Mucosa of gallbladder (tissue), 1 donor: ENCODE results near the gene FGR. TPM values are rescaled to one million over a fixed set of nuclear protein-coding genes. Genes with fewer than 3 reads are reported as not detected.
"Not testable (repeated sequence)": the region's sequence is repeated elsewhere in the genome, so short reads cannot be mapped to it uniquely, and the experiment has no call there.

ENCODE experiments used
- DNase-seq: peaks from one replicate; pipeline ENCODE4 v3.0.0-alpha.2; 2020; ENCODE audit warnings: low spot score
- total RNA-seq: library from RNA; stranded (reverse); gene quantifications from one replicate; pipeline ENCODE4 v1.2.1, GENCODE V29; 2021
- donor health status: DM: no; HTN: no; CAD: no.

FGR gene
- total RNA-seq, 1 donor from 2014 or later, result 7.6 TPM

DNA sequence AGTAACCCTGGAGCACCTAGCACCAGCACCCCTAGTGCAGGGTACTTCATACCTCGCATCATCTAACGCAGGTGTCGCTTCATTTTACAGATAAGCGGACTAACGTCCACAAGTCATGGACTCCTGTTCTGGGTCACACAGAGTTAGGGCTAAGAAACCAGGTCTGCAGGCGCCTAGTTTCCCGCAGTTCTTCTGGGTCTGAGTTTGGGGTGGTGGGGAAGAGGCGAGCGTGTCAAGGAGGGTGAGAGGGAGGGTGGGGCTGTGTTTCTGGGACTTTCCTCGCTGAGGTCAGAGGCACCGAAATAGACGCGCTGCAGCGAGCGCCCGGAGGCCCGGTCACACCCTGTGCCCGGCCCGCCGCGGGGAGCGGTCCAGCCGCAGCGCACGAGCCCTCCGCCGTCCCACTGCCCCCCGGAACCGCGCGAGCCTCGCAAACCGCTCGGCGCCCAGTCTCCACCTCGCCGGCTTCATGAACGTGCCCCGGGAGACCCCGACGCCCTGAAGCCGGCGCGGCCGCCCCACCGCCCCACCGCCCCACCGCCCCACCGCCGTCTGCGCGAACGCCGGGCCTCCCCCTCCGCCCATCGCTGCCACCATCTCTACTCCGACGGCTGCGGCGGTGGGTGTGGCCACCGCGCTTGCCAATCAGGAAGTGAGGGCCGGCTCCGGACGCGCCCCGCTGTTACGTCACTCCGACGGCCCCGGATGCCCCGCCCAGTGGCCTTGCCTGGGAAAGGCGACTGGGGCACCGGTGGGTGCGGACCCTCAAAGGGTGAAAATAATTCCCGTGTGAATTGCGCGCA, 24.7 kb upstream of the FGR start:
- DNase-seq, result peak; percentile 90

DNA sequence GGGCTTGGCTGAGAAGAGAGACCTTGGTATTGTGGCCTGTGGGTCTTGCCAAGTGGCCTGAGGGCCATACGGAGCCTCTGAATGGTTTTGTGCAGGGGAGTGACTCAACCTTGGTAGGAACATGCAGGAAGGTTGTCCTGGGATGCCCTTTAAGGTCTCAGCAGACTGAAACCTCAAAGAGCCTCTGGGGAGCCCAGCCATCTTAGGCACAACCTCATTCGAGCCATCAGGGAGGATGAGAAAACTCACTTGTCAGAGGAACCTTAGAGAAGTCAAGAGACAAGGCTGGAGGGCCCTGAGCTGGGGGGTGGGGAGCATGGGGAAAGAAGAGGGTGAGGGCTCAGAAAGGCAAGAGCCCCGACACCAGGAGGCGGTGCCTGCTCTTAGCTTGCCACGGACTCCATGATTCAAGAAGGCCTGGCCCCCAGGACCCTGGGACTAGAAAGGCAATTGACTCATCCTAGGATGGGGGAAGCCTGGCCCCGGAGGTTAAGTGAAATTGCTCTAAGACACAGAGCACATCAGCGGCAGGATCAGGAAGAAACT, 24.0 kb upstream of the FGR start:
- DNase-seq, result no peak

DNA sequence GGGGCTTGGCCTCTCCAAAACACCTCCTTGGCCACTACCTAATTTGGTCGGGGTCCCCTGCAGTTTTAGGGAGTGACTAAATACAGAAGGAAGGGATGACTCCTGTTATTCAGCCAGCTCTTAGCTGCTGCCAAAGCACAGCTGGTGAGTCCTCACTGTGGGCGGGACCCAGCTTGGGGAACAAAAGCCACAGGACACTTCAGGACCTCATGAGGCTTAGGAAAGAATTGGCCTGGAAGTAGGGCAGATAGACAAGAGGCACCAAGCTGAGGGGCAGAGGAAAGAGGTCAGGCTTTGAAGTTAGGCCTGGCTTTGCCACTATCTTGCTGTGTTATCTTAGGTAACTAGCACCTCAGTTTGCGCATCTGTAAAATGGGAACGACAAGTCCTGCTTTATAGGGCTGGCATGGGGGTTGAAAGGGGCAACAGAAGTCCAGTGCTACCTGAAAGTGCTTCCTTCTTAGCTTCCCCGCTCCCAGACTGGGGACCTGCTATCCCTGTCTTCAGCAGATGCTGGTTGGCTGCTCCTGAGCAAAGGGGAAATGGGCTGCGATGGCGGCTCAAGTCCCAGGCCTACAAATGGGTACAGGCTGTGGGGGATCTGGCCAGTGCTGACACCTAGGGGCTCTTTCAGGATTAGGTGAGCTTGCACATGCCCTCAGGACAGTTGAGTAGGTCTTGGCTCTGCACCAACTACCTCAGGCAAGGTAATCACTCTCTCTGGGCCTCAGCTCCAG, 21.3 kb upstream of the FGR start:
- no peak for DNase-seq

DNA sequence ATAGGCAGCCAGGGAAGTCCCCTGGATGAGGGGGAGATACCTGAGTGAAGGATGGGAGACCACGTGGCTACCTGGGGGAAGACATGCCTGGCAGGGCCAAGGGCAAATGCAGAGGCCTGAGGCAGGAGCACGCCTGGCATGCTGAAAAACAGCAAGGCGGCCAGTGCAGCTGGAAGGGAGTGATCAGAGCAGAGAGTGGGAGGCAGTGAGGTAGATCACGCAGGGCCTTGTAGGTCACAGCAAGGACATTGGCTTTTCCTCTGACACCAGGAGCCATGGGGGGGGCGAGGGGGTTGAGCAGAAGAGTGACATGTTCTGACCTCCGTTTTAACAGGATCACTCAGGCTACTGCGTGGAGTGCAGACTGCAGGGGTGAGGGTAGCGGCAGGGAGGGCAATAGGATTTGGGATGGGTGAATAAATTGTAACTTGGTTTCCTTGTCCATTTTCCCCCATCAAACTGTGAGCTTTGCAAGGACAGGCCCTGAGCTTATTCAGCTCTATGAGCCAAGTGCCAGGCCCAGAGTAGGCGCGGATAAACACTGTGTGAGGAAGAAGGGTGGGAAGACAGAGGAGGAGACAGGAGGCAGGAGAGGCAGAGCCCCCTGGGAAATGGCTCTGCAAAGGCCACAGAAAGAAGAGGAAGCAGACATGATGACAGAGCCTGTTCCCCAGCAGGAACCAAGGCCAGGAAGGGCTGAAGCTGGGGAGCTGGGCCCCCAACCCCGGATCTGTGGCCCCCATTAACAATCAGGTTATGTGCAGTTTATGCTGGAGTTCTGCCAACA, 20.4 kb upstream of the FGR start:
- no peak for DNase-seq

DNA sequence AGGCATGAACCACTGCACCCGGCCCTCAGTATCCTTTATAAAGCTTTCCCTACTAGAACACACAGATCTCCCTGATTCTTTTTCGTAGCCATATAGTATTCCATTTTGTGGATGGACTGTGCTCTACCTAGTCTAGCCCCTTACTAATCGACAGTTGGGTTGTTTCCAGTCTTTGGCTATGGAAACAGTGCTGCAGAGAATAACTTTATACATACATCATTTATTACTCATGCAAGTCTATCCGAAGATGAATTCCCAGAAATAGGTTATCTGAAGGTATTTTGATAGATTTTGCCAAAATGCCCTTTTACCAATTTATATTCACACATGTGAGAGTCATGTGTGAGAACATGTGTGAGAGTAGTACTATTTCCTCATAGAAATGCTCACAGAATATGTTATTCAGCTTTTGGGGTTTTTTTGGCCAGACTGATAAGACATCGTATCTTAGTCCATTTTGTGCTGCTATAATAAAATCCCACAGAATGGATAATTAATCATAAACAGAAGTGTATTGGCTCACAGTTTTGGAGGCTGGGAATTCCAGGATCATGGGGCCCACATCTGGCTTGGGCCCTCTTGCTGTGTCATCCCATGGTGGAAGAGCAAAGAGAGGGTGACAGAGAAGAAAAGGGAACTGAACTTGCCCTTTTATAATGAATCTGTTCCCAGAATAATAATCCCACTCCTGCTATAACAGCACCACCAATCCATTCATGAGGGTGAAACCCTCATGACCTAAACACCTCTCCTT, 17.3 kb upstream of the FGR start:
- DNase-seq, result no peak

DNA sequence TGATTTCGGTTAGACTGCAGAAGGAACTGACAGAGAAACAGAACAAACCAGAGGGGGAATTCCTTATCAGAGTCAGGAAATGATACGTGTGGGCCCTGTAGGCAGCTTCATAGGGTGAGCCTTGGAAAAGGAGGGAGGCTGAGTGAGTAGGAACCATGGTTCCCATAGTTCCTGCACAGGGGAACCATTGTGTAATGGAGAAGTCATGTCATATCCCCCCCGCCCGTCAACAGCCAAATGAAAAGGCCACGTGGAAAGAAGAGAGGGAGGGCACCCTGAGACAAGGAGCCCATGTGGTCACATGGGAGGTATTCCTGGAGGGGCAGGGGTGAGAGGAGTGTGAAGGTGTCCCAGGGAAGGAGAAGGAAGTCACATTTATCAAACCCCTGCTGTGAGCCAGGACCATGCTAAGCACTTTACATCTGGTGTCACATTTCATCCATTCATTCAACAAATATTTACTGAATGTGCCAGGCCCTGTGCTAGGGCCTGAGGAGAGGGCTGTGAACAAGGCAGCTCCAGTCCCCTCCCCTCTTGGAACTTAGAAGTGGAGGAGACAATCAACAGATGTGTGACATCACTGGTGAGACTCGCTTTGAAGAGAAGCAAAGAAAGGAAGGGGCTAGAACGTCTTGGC, 15.7 kb upstream of the FGR start:
- no peak for DNase-seq

DNA sequence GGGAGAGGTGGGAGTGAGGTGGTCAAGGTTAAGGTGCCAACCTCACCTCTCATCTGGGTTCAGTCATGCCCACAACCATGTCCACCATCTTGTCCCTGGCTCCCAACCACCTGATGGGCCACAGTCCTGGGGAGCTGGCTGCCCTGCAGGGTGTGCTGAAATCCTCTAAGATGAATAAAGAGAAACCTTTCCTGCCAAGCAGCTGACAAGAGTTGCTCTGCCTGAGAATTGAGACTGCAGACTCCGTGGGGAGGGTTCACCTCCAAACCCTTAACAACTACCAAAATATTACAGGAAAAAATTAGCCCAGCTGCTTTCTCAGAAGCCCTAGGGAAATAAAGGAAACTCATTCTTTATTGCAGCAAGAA, 15.2 kb upstream of the FGR start:
- no peak for DNase-seq

DNA sequence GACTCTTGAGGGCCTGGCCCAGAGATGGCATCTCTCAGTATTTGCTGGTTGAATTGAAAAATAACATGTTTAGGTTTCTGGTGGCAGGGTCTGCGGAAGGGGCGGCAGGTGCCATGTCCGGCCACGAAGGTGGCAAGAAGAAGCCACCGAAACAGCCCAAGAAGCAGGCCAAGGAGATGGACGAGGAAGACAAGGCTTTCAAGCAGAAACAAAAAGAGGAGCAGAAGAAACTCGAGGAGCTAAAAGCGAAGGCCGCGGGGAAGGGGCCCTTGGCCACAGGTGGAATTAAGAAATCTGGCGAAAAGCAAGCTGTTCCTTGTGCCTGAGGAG, 14.3 kb upstream of the FGR start:
- DNase-seq, result no peak

DNA sequence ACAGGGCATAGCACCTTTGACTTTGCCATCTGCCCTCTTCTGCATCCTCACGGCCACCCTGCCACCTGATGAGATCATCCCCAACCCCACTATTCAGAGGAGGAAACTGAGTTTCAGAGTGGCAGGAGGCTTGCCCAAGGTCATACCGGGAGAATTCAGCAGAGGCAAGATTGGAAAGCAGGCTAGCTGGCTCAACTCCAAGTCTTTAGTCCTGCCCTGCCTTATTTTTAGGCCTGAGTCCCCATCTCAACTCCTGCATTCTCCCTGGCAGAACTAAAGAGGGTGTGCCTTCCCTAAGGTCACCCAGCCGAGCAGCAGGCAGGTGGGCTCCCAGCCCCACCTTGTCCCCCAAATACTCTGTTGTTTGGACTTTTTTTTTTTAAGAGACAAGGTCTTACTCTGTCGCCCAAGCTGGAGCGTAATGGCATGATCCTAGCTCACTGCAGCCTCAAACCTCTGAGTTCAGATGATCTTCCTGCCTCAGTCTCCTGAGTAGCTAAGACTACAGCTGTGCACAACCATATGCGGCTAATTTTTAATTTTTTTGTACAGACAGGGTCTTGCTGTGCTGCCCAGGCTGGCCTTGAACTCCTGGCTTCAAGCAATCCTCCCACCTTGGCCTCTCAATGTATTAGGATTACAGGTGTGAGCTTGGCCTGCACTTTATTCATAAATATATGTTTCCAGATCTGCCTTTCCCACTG, 13.8 kb upstream of the FGR start:
- DNase-seq, result no peak

DNA sequence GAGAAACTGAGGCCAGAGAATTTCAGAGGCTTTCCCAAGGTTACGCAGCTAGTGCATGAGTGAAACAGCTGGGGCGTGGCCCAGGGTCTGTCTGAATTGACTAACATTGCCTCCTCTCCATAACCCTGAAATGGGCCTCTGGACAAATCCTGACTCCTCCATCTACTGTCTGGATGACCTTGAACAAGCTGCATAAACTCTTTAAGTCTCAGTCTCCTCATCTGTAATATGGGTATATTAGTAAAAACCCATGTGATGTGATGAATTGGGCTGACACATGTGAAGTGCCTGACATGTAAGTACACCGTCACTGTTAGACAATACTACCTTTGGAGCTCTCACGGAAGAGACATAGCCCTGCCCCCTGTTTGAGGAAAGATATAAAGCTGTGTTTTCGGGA, 12.3 kb upstream of the FGR start:
- no peak for DNase-seq

DNA sequence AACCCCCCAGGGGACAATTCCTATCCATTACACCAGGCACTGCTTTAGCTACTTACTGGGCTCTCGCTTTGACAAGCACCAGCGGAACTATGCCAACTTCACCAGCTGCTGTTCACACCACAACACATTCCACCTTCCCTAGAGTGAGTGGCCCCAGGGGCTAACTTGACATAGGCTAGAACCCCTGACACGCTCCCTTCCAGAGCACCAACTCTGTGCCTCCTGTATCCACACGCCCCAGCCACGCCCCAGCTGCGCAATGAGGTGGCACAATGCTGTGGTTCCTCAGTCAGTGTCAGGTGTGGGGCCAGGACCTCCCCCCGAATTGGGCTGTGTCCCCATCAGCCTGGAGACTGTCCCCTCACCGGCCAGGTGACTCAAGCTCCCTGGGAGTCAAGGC, 11.7 kb upstream of the FGR start:
- no peak for DNase-seq

DNA sequence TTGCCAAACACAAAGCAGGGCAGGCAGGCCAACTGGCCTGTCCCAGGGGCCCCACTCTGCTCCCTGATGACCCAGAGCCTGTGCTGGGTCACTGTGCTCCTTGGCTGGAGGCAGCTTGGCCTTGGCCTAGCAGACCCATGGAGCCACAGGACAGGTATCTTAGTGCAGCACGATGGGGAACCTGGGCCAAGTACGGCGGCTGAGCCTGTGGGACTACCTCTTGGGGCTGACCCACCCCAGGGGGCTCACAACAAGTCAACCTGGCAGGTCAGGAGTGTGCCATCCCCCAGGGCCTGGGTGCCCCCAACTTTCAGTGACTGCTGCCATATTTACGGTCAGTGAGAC, 10.1 kb upstream of the FGR start:
- DNase-seq, result no peak

DNA sequence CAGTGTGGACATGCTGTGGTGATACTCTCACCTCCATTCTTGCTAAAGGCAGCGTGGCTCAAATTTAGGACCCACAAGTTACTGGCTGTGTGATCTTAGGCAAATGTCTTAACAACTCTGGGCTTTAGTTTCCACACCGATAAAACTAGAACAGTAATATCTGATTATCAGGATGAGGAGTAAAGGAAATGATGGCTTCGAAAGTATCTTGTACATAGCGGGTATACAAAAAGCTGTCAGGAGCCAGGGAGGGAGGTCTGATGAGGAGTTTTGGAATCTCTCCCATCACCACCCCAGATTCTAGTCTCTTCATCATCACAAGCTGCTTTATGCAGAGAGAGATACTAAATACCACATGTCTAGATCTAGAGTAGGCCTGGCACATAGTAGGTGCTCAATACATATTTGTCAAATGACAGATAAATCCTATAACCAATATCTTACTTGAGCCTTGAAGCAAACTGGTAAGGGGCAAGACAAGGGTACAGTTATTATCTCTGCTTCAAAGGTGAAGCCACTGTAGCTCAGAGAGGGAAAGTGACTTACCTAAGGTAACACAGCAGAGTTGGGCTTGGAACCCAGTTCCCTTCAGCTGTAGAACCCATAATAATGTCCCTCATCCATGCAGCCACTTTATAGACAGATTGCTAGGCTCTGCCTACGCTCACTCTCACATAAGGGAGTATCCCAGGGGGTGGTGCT, 9.5 kb upstream of the FGR start:
- no peak for DNase-seq

DNA sequence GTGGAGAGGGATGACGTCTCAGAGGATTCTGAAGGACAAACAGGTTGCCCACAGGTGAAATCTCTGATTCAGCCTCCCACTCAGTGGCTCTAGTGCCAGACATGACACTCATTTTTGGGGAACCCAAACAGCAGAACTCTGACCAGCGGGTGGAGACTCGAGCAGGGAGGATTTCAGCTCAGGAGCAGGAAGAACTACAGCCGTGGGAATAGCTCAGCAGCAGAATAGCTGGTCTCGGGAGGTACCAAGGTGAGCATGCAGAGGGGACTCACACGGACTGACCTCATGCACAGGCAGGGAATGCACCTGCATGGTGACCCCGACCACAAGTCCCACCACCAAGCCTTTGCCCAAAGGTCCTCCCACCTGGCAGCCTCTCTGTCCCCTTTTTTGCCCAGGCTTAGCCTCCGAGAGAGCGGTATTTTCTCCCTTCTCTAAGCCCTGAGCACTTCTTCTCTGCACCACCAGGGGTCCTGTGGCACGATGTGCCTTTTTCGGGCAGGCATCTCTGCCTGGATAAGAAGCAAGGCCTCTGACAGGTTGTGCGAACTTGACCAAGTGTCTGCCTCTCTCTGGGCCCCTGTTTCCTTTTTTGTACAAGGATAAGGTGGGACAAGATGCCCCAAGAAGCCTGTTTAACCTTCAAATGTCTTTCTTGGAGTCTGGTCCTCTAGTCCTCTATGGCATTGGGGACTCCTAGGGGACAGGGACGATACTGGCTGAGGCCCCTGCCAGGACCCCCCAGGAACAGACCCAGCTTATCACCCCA, 8.8 kb upstream of the FGR start:
- no peak for DNase-seq

DNA sequence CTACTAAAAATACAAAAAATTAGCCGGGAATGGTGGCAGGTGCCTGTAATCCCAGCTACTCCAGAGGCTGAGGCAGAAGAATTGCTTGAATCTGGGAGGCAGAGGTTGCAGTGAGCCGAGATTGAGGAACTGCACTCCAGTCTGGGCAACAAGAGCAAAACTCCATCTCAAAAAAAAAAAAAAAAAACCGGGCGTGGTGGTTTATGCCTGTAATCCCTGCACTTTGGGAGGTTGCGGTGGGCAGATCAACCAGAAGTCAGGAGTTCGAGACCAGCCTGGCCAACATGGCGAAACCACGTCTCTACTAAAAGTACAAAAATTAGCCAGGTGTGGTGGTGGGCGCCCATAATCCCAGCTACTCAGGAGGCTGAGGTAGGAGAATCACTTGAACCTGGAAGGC, 5.5 kb upstream of the FGR start:
- DNase-seq, result not testable (repeated sequence)

DNA sequence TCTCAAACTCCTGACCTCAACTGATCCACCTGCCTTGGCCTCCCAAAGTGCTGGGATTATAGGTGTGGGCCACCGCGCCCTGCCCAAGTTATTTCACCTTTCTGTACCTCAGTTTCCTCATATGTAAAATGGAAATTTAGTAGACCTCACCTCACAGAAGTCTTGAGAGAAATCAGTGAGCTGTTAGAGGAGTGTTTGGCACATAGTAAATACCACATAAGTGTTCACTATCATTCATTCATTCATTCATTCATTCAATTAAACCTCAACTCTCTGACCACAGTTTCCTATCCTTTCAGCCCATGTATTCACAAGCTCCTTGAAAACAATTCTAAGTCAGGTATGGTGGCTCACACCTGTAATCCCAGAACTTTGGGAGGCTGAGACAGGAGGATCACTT, 3.8 kb upstream of the FGR start:
- no peak for DNase-seq

DNA sequence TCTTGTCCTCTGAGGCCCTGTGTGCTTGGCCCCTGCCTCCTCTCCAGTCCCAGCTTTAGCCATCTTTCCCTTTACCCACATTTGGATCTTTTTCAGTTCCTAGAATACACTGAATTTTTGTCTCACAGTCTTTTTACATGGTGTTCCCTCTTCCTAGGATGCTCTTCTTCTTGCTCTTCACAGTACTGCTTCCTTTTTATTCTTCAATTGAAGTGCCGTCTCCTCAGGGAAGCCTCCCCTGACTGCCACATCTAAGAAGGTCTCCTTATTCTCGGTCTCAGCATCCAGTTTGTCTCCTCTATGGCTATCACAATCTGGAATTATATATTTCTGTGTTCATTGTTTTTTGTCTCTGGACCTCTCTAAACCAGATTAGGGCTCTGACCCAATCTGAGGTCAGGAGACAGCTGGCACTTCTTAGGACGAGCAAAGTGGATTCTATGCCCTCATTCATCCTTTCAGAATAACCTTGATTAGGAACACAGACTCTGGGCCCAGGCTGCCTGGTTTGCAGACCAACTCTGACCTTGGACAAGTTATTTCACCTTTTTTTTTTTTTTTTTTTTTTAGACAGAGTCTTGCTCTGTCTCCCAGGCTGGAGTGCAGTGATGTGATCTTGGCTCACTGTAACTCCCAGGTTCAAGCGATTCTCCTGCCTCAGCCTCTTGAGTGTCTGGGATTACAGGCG, 3.2 kb upstream of the FGR start:
- DNase-seq, result no peak

DNA sequence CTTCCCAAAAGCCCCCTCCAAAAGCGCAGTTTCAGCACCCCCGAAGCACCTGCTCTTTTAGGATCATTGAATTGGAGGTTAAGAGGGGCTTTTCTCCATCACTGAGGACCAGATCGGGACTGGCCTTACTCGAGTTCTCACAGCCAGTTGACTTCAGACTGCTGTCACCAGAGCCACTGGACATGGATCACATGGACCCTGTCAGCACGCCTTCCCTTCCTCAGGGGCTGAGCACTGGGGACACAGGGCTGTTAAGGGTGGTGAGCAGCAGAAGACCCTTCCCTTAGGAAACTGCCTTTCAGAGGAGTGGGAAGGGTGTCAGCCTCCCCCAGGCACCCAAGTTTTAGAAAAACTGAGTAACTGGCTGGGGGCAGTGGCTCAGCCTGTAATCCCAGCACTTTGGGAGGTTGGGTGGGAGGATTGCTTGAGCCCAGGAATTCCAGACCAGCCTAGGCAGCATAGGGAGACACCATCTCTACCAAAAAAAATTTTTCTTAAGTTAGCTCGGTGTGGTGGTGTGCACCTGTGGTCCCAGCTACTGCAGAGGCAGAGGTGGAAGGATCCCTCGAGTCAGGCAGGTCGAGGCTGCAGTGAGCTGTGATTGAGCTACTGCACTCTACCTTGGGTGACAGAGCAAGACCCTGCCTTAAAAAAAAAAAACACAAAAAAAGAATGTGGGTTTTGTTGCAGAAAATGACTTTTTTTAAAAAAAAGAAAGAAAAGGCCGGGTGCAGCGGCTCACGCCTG, 584 bp upstream of the FGR start:
- DNase-seq, result no peak
